HG03571 (cell line): ENCODE measurements around the gene MAP3K4.

Source experiments
- ATAC-seq: cut with Tn5 transposase; IDR thresholded peaks from one replicate; pipeline ENCODE4 v1.9.1; 2021; ENCODE audit not compliant: unreplicated experiment

MAP3K4 gene

DNA sequence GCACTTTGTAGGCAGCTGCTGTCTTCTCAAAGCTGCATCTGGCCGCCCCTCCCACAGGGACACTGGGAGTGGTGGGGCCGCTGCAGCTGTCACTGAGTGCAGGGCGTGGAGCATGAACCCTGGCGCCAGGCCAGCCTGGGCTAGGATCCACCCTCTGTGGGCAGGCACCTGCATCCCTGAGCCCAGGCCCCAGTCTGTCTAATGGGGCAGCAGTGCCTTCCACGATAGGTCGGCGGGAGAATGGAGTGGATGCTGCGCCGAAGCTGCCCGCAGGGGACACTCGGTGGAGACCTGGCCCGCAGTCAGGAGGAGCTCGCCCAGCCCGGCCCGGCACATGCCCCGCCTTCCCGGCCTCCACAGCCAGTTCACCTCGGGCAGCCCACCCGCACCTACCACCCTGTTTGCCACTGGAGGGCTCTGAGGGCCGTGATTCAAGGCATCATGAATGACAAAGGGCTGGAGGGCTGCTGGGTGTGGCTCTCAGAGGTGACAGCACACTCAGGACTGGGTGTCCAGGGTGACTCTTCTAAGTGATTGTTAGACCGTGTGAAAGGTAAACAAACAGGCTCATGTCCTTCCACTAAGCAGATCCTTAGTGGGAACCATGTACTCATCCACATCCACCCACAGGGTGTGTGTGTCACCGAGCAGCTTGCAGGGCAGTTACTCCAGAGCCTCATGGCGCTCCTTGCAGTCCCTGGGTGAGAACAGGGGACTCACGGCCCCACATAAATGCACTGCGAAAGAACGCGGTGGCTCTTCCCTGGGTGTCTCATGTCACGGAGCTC lies 148.4 kb downstream of the MAP3K4 start:
- no peak for ATAC-seq

DNA sequence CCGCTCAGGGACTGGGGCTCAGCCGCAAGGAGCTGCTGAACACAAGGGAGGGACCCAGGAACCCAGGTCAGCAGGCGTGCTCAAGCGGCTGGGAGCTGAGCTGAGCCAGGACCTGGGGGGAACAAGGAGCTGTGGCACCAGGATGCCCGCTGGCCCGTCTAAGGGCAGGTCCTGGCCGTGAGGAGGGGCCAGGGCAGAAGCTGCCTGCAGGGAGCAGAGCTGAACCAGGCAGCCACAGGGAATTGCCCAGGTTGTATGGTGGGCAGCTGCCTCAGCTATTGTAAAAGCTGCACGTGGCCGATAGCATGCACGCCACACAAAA lies 148.9 kb downstream of the MAP3K4 start:
- no peak for ATAC-seq

DNA sequence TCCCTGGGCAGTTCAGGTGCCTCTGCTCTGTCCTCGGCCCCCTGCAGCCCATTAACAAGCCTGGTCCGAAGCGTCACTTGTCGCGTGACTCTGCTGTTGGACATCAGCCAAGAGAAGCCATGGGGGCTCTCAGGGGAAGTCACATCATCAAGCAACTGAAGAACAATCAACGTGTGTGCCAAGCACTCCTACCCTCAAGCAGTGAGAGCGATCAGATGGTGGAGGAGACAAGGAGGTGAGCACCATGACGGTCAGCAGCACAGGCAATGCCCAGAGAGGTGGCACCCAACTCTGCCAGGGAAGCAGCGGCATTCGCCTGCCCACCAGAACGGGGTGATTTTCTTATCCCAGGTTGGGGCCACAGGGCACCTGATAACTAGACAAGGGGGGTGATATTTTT lies 149.6 kb downstream of the MAP3K4 start:
- ATAC-seq = no peak

DNA sequence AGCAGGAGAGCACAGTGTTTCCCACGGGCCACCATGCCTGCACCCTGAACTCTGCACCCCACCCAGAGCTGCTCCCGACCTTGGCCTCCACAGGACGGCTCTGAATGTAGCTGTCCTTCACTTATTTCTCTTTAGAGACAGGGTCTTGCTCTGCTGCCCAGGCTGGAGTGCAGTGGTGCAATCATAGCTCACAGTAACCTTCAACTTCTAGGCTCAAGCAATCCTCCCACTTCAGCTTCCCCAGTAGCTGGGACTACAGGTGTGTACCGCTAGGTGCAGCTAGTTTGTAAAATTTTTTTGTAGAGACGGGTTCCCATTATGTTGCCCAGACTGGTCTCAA lies 151.4 kb downstream of the MAP3K4 start:
- ATAC-seq = no peak

DNA sequence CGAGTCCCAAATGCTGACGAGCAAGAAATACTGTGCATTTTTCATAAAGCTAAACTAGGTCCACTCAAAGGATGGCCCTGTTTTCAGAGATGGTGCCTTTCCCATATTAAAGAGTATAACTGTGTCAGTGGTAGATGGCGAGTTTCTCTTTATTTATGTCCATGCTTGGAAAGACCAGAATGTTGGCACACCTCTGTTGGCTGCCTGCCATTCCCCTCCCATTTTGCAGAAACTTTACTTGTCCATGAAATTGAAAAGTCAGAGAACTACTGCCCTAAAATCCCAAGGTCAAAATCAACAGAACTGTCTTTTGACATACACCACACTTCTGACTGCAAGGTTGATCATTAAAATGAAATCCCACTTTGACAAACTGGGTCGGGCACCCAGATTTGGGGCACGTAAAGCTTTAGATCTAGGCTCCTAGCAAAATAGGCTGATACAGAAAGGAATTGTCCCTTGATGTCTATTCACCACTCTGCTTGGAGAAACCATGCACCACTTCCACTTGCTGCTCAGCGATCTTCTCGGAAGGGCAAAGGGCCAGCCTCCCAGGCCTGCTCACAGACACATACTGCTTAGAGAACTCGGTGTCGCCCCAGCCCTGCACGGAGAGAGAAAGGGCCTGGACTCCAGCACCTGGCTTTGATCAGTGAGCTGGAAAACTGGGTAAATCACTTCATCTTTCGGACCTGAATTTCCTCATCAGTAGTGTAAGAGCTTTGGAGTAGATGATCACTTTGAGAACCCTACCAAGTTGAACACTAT lies 152.3 kb downstream of the MAP3K4 start:
- no peak for ATAC-seq

DNA sequence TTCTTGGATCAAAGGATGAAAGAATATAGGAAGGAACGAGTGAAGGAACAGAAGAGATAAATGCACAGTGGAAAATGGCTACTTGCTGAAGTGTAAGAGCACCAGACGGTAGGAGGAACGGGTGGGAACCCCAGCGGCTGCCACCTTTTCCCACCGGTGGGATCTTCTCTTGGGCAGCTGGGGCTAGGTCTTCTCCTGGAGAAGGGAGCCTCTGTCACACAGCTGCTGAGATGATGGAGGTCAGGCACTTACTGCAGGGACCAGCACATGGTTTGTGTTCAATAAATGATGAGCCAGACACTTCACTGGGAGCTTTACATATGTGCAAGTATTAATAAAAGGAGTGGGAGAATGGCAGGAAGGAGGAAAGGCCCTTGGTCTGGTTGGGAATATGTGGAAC lies 158.6 kb downstream of the MAP3K4 start:
- ATAC-seq = no peak

DNA sequence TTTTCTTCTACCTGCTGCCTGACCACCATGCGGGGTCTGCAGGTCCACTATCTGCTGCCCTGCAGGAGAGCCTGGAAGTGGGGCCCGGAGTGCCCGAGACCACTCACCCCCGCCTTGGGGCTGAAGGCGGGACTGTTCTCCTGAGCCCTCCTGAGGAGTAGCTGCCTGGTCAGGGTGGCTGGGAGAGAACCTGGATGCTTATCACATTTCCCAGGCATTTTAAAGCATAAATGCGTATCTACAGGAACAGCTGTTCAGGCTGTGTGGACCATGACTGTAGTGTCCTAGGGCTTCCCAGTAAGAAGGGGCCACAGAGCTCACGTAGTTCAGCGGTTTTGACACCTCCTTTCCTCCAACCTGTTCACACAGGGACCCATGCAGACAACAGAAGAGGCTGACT lies 159.0 kb downstream of the MAP3K4 start:
- ATAC-seq = no peak

DNA sequence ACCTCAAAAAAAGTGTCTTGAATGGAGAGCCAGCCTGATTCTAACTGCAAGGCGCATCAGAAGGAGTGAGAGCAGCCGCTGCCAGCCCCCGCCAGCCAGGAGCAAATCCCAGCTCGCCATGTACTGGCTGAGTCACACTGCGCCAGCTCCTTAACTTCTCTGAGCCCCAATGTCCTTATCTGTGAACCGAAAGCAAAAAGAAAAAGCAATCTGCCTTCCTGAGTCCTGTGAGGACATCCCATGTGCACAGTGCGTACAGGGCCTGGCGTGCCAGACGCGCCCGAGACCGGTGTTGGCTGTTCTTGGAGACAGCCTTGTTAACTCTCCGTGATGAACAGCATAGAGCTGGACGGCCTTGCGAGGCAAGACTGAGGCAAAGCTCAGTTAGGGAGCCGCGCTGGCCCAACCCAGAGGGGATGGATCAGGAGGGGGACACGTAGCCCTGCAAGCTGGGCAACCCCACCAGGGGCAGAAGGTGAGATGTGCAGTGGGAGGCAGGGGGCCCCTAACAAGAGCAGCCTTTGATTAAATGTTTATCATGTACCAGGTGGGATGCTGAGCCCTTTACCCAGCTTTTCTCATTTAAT lies 159.6 kb downstream of the MAP3K4 start:
- ATAC-seq = no peak

DNA sequence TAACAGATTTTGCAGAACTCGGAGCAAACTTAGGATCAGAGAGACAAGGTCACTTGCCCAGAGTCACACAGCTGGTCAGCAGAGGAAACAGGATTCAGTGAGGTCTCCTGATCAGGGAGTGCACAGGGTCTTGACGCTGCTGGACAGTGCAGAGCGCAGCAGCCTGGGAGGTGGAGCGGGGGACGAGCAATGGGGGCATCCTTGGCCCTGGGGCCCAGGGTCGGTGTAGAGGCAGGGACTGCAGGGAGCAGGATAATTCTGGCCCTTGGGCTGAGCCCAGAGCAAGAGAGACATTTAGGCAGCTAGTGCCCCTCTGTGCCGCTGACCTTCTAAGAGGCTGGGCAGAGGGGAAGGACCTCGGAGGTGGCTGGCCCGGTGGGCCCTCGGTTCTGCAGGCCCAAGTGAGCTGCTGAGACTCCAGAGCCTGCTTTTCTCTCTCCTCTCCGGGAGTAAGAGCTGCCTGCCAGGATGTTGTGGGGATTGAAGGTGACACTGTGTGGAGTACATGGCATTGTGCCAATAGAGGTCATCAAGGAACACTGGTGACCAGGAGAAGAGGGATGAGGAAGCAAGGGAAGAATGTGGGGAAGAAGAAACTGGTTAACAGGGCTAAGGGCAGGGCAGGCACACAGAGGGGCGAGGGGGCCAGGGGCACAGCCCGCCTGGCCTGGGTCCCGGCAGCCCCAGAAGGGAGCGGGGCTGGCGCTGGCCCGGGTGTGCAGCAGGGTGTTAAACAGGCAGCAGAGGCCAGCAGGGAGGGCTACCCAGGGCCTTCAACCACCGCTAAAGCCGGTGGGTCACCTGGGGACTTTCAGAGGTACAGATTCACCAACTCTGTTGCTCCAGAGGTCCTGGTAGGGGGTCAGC lies 160.3 kb downstream of the MAP3K4 start:
- no peak for ATAC-seq

DNA sequence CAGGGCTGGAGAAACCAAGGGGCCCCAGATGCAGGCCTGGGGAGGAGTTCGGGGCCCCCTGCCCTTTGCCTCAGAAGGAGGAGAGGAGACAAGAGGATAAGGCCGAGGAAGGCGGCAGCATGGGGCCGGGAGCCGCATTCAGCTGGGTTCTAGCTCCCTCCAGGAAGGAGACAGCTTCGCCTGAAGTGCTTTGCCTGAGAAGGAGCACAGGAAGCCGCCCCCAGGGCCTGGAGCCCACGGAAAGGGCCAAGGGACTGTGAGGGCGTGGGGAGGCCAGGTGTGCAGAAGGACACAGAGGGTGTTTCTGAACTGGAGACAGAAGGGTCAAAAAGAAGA lies 160.9 kb downstream of the MAP3K4 start:
- ATAC-seq = no peak

DNA sequence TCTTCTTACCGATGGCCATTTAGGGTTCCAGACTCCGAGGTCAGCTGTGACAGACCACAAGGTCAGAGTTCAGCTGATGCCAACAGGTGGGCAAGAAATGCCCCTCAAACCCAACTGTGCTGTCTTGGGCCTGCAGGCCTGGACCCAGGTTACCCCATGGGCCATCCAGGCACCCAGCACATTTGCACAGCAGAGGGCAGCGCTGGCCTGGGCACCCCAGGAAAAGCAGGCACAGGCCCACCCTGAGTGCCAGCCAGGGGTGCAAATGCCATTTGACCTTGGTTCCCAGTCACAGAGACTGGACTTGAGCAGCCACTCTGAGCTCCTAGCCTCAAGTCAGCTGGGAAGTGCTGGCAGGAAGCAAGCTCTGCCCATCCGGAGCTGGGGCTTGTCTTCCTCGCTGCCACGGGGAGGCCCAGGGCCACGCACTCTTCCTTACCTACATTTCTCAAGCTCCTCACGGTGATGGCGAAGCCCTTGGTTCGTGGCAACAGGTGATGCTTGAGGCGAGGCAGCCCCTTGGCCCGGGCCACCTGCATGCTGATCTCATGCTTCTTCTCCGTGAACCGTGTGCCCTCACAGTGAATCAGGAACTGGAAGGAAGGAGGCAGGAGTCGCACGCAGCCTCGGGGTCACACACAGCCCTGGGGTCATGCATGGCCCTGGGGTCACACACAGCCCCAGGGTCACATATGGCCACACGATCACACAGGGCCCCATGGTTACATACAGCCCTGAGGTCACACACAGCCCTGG lies 161.5 kb downstream of the MAP3K4 start:
- ATAC-seq = no peak

DNA sequence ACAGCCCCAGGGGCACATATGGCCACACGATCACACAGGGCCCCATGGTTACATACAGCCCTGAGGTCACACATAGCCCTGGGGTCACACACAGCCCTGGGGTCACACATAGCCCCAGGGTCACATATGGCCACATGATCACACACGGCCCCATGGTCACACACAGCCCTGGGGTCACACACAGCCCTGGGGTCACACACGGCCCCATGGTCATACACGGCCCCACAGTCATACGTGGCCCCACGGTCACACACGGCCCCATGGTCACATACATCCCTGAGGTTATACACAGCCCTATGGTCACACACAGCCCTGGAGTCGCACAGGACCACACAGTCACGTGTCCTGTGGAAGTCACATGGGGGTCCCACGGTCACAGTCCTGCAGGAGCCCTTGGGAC lies 162.2 kb downstream of the MAP3K4 start:
- ATAC-seq = no peak

DNA sequence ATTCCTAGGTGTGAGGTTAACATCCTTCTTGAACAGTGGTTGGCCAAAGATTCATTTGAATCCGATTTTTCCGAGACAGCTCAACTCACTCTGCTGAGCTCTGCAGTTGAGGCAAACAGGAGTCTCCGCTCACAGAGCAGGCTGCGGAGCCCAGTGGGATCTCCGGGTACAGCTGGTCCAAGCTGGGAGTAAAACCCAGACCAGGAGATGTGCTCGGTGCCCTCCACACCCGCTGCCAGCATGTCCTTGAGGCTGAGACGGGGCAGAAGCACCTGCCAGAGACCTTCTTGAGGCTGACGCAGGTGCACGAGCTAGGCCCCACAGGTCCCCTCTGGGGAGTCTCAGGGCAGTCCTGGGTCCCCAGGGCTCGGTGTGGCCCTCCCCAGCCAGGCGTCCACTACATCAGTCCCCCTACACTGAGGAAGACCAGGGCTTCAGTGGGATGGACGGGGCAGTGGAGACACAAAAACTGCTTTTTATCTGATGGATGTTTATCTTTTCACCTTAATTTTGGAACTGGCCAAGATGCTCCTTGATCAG lies 163.3 kb downstream of the MAP3K4 start:
- ATAC-seq = no peak

DNA sequence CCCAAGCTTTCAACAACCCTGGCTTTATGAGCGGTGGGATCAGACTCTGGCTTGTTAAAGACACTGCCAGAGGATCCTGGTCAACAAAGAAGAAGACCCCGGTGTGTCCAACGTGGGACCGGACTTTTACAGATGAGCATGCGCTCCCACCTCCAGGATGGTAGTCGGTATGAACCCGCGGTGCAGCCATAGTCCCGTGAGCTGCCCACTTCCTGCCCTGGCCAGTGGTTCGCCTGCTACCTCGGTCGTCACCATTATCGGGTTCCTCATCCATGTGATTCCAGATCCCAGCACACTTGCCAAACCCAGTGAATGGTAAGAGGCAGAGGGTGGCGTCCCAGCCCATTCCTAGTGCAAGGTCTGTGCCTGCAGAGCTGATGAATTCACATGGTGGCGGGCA lies 169.6 kb downstream of the MAP3K4 start:
- ATAC-seq = no peak

DNA sequence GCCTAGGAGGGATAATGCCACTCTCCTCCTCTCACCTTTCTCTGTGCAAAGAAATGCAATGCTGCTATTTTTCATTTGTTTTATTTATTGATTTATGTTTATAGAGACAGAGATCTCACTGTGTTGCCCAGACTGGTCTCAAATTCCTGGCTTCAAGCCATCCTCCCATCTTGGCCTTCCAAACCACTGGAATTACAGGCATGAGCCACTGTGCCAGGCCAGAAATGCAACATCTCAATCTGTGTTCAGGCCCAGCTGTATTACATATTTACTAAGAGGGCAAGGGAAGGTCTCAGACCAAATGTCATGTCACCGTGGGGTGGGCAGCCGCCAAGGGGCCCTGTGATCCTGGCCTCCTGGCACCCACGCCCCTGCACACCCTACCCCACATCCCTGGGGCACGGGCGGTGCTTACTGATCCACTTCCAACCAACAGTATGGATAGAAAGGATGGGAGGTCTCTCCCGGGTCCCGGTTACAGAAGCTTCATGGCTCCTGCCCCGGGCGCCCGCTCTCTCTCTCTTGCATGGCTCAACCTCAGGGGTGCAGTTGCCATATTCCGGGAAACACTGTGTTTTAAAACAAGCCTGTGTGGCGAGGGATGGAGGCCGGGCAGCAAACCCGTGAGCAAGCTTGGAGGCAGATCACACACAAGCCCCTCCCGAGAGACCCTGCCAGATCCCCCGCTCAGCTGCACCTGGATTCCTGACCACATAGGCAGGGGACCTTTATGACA lies 170.5 kb downstream of the MAP3K4 start:
- ATAC-seq = no peak

DNA sequence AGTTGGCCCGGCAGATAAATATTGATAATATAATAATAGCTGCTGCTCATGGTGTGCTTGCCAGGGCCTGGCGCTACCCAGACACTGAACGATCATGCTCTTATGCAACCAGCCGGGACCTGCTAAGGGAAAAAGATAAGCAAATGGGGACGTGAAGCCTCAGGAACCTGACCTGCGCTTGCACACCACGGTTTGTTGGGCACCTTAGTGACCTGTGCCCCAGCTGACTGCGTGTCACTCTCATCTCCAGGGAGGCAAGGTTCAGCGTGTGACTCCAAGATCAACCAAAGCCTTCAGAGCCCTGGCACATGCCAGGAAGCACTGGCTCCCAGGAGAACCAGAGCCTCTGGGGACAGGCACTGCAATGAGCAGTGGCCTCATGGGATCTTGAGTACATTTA lies 171.2 kb downstream of the MAP3K4 start:
- no peak for ATAC-seq

DNA sequence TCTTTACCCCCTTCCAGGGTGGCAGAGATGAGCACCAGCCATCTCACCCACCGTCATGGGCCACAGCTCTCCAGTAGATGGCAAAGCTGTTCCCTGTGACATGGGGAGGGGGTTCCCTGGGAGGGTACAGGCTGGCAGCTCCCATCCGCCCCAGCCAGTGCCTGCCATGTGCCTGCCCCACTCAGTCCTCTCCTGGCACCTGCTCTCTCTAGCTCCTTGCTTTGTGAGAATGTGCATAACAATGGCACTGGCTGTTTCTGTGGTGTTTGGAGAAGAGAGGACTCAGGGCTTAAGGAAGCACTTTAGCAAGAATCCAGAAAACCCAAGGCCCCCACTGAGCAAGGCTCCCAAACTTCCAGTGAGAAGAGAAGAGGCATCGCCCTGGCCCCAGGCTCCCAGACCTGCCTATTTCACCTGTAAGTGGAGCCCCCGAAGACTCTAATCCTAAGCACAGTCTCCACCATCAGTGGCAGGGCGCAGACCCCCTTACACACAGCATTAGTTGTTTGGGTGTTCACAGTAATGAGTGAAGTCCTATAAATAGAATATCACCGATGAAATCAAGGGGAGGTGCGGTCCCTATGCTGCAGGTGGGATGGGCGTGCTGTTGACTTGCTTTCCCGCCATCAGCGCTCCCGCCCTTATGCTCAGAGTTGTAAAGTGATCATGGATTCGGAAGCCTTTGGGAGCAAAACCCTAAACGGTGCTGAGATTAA lies 172.1 kb downstream of the MAP3K4 start:
- no peak for ATAC-seq

DNA sequence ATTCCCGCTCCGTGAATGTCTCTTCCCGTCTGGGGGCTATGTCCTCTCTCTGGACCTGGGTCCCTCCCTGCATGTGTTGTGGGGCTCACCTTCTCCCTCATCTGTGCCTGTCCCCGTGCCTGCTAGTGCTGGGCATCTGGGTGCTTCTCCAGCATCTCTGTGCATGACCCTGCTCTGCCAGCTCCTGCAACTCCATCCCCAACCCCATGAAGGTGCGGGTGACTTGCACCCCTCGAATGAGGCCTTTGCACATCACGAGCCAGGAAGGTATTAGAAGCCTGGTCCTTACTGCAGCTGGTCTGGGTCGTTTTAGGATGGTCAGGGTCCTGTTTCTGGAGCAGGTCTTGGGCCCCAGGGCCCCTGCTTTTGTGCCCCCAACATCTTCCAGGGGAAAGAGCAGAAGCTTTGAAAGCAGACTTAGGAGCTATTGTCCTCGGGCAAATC lies 172.6 kb downstream of the MAP3K4 start:
- ATAC-seq = no peak

DNA sequence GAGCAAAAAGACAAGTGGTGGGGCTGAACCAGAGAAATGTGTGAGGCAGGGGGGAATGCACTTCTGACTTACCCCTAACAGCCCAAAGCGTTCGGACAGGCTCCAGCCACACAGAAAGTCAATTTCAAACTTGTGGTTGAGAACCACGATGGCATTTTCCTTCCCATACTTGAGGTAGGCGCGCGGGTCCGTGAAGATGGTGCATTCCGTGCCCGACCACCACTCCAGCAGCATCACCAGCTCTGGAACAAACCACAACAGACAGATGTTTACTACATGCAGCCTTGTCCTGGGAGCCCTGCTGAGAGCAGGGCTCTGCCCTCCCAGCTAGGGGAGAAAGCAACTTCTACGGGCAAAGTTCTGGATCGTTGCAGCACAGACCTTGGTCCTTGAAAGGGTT lies 174.6 kb downstream of the MAP3K4 start:
- no peak for ATAC-seq
